ENCODE measurements around the gene NAA25. TPM values are rescaled to one million over a fixed set of nuclear protein-coding genes. Genes with fewer than 3 reads are reported as not detected.

The NAA25 gene
- total and polyA plus RNA-seq, 9 of the 15 experiments (the other 6 are each of a cell fraction or from before 2014, with no cell fraction given): 26.6 to 59.6 (median 48.9) TPM

DNA sequence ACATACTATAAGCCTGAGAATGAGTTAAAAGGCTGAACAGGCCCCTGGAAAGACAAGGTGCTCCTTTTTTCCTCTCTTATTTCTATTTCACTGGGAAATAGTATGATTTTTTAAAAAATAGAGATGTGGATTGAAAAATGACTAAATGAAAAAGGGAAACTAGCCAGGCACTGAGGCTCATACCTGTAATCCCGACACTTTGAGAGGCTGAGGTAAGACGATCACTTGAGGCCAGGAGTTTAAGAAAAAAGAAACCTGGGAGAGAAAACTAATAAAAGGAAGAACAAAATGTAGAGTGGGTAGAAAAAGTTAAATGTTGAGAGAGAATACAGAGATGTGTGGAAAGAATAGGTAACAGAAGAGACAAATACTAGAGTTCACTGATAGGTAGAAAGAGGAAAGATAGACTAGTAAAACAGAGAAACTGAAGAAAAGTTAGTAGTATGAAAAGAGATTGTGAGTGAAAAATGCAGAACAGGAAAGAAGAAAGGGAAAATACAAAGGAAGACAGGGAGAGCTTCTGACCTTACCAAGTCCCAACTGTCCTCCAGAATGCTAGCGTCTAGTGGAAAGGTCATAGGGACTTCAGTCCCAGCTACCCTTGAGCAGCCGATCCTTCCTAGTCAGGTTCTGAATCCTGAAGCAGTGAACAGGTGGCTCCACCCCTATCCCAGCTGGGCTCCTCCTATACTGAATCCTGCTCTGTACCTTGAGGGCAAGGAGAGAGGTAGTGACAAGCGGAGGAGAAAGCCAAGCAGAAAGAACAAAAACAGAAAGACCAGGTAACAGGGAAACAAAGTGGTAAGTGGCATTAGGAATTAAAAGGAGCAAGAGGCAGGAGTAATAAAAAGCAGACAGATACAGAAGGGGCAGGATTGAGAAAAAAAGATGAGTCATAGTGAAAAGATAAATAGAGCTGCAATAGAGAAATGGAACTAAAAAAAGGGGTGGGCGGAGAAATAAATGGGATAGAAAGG lies 102.9 kb downstream of the NAA25 start (continued):
- TF ChIP-seq, protein P1, sequence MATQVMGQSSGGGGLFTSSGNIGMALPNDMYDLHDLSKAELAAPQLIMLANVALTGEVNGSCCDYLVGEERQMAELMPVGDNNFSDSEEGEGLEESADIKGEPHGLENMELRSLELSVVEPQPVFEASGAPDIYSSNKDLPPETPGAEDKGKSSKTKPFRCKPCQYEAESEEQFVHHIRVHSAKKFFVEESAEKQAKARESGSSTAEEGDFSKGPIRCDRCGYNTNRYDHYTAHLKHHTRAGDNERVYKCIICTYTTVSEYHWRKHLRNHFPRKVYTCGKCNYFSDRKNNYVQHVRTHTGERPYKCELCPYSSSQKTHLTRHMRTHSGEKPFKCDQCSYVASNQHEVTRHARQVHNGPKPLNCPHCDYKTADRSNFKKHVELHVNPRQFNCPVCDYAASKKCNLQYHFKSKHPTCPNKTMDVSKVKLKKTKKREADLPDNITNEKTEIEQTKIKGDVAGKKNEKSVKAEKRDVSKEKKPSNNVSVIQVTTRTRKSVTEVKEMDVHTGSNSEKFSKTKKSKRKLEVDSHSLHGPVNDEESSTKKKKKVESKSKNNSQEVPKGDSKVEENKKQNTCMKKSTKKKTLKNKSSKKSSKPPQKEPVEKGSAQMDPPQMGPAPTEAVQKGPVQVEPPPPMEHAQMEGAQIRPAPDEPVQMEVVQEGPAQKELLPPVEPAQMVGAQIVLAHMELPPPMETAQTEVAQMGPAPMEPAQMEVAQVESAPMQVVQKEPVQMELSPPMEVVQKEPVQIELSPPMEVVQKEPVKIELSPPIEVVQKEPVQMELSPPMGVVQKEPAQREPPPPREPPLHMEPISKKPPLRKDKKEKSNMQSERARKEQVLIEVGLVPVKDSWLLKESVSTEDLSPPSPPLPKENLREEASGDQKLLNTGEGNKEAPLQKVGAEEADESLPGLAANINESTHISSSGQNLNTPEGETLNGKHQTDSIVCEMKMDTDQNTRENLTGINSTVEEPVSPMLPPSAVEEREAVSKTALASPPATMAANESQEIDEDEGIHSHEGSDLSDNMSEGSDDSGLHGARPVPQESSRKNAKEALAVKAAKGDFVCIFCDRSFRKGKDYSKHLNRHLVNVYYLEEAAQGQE (IDR thresholded peaks at IDR 0.05; ENCODE audit: borderline replicate concordance): no peak
- TF ChIP-seq, protein P1 (CRISPR knock-in tag; IDR thresholded peaks at IDR 0.05; ENCODE audit: low read depth): no peak
- TF ChIP-seq HDGF (IDR thresholded peaks at IDR 0.05) (peak; percentile 68; the same call in 1 of the 2 replicates), HDAC3 (IDR thresholded peaks at IDR 0.05; ENCODE audit: borderline replicate concordance, partially characterized antibody) (no peak), CBX8 (IDR thresholded peaks at IDR 0.05; ENCODE audit: borderline replicate concordance, extremely low read depth, low read depth, low read length, poor library complexity, severe bottlenecking) (no peak), NR3C1 (CRISPR knock-in tag; IDR thresholded peaks at IDR 0.05) (no peak), SAP30 (IDR thresholded peaks at IDR 0.05; ENCODE audit: borderline replicate concordance, insufficient read depth, low read depth, low read length, poor library complexity, severe bottlenecking) (no peak), PATZ1 (CRISPR knock-in tag; IDR thresholded peaks at IDR 0.05; ENCODE audit: borderline replicate concordance) (no peak), CHD1 (IDR thresholded peaks at IDR 0.05; ENCODE audit: low read length) (no peak), MXI1 (IDR thresholded peaks at IDR 0.05; ENCODE audit: low read depth, low read length) (no peak), FIP1L1 (IDR thresholded peaks at IDR 0.05; ENCODE audit: low read depth, low read length, poor library complexity, severe bottlenecking) (no peak), ZNF561 (CRISPR knock-in tag; conservative IDR thresholded peaks at IDR 0.05) (no peak), YBX1 (IDR thresholded peaks at IDR 0.05) (no peak), ZNF780A (CRISPR knock-in tag; IDR thresholded peaks at IDR 0.05) (no peak), TAL1 (IDR thresholded peaks at IDR 0.05) (no peak)
